ENCODE measurements around the gene GPR85. TPM values are rescaled to one million over a fixed set of nuclear protein-coding genes. Genes with fewer than 3 reads are reported as not detected.
A peak's percentile ranks its signal among the peaks of the same experiment; 100 is the strongest.
"Not testable (repeated sequence)": the region's sequence is repeated elsewhere in the genome, so short reads cannot be mapped to it uniquely, and the experiment has no call there.

The GPR85 gene
- total RNA-seq, 1 donor from 2014 or later: 0.69 TPM

- no peak for DNase-seq
- peak; percentile 19 for ATAC-seq
- intact Hi-C loops (cut with micrococcal nuclease): no loop called here
These were observed 741 bp downstream of the GPR85 start for GRCh38 chr7:113085781-113086390.

GRCh38 chr7:113084496-113085172, 2.0 kb downstream of the GPR85 start:
- no peak for DNase-seq
- intact Hi-C loops (cut with micrococcal nuclease): no loop called here
- ATAC-seq: no peak

GRCh38 chr7:113083816-113084495, 2.7 kb downstream of the GPR85 start:
- ATAC-seq: no peak
- intact Hi-C loops (cut with micrococcal nuclease): no loop called here
- no peak for DNase-seq

- intact Hi-C loops (cut with micrococcal nuclease): no loop called here
- DNase-seq (no peak), ATAC-seq (no peak)
These were observed 3.4 kb downstream of the GPR85 start for GRCh38 chr7:113083132-113083815.

GRCh38 chr7:113078331-113078730, 8.3 kb downstream of the GPR85 start:
- ATAC-seq (no peak), DNase-seq (no peak)
- intact Hi-C loops (cut with micrococcal nuclease): no loop called here

GRCh38 chr7:113076703-113077102, 9.9 kb downstream of the GPR85 start:
- ATAC-seq: no peak
- intact Hi-C loops (cut with micrococcal nuclease): no loop called here

GRCh38 chr7:113071465-113071864, 15.2 kb downstream of the GPR85 start:
- no peak for ATAC-seq
- intact Hi-C loops (cut with micrococcal nuclease): no loop called here
- DNase-seq: no peak

More at GRCh38 chr7:113076703-113077102, 9.9 kb downstream of the GPR85 start:
- DNase-seq: no peak

- intact Hi-C loops (cut with micrococcal nuclease): no loop called here
- ATAC-seq: no peak
- no peak for DNase-seq
These were observed 24.1 kb downstream of the GPR85 start for GRCh38 chr7:113062499-113062898.

GRCh38 chr7:113060100-113060499, 26.5 kb downstream of the GPR85 start:
- intact Hi-C loops (cut with micrococcal nuclease): no loop called here
- DNase-seq (no peak), ATAC-seq (no peak)

GRCh38 chr7:113054938-113055337, 31.7 kb downstream of the GPR85 start:
- no peak for ATAC-seq
- intact Hi-C loops (cut with micrococcal nuclease): no loop called here
- DNase-seq: no peak

- intact Hi-C loops (cut with micrococcal nuclease); DNase-seq; ATAC-seq: not testable (repeated sequence)
These were observed 32.4 kb downstream of the GPR85 start for GRCh38 chr7:113054272-113054671.

GRCh38 chr7:113049221-113049620, 37.4 kb downstream of the GPR85 start:
- DNase-seq; ATAC-seq; intact Hi-C loops (cut with micrococcal nuclease): not testable (repeated sequence)

GRCh38 chr7:113046453-113046852, 40.2 kb downstream of the GPR85 start:
- no peak for ATAC-seq
- DNase-seq: no peak
- intact Hi-C loops (cut with micrococcal nuclease): no loop called here

GRCh38 chr7:113045379-113045778, 41.2 kb downstream of the GPR85 start:
- DNase-seq: no peak
- intact Hi-C loops (cut with micrococcal nuclease): no loop called here
- ATAC-seq: no peak

GRCh38 chr7:113044394-113044793, 42.2 kb downstream of the GPR85 start:
- intact Hi-C loops (cut with micrococcal nuclease): no loop called here
- ATAC-seq (no peak), DNase-seq (no peak)

GRCh38 chr7:113040849-113041248, 45.8 kb downstream of the GPR85 start:
- intact Hi-C loops (cut with micrococcal nuclease): no loop called here
- no peak for DNase-seq
- ATAC-seq: no peak

- ATAC-seq (no peak), DNase-seq (no peak)
- intact Hi-C loops (cut with micrococcal nuclease): no loop called here
These were observed 52.7 kb downstream of the GPR85 start for GRCh38 chr7:113033959-113034358.
